ENCODE measurements around the gene UNKL.
"Not testable (repeated sequence)": the region's sequence is repeated elsewhere in the genome, so short reads cannot be mapped to it uniquely, and the experiment has no call there.

The UNKL gene

DNA sequence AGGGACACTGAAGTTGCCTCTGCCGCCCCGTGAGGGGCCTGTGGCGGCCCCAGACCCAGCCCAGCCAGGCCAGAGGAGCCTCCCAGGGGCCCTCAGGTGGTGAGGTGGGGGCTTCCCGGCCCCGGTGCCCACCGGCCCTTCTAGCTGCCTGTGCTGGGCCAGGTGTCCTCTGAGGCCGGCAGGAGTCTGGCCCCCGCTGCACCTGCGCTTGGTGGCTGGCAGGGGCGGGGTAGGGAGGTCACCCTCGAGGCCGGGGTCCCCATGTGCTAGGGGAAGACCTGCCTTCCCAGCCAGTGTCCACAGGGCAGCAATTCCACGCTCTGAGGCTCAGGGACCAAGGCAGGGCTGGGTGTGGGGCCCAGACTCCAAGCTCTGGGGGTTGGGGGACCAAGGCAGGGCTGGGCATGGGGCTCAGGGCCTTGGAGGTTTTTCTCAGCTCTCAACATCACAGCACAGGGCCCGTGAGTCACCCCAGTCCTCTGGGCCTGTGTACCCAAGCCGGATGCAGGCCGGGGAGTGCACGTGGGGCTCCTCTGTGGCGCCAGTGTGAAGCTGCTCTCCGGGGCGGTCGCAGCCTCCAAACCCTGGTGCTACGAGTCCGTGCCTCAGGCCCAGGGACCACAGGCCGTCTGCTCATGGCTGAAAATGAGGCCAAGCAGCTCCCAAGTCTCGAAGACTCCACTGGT is 31.2 kb upstream of the UNKL start:
- DNase-seq, result no peak

GRCh38 chr16:1444730-1445517 is 30.4 kb upstream of the UNKL start:
- no peak for DNase-seq

GRCh38 chr16:1443980-1444729 is 29.7 kb upstream of the UNKL start, which contains the start of gene CCDC154:
CCDC154 (minus strand) TSS chr16:1444556; CDS start chr16:1444322, 234 bp downstream.
- no peak for DNase-seq

- DNase-seq, result no peak
Measured at GRCh38 chr16:1443403-1443973, 29.0 kb upstream of the UNKL start.

DNA sequence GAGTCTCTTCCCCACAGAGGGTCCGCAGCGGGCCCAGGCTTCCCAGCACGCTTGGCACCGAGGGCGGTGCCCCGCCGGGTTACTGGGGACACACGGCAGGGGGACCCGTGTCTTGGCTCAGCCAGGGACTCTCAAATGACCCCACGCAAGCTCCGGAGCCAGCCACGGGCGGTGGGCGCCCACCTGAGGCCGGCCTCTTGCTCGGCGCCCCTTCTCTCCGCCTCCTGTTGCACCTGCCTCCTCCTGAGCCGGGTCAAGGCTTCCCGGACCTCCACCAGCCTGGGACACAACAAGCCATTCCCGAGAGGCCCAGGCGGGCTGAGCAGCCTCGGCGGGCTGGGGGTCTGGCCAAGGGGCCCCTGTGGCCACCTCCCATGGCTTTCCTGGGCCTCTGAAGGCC is 28.2 kb upstream of the UNKL start:
- DNase-seq, result no peak

- DNase-seq, result no peak
Measured at GRCh38 chr16:1441391-1441829, 26.9 kb upstream of the UNKL start.

GRCh38 chr16:1439699-1440074 is 25.2 kb upstream of the UNKL start:
- not testable (repeated sequence) for DNase-seq

DNA sequence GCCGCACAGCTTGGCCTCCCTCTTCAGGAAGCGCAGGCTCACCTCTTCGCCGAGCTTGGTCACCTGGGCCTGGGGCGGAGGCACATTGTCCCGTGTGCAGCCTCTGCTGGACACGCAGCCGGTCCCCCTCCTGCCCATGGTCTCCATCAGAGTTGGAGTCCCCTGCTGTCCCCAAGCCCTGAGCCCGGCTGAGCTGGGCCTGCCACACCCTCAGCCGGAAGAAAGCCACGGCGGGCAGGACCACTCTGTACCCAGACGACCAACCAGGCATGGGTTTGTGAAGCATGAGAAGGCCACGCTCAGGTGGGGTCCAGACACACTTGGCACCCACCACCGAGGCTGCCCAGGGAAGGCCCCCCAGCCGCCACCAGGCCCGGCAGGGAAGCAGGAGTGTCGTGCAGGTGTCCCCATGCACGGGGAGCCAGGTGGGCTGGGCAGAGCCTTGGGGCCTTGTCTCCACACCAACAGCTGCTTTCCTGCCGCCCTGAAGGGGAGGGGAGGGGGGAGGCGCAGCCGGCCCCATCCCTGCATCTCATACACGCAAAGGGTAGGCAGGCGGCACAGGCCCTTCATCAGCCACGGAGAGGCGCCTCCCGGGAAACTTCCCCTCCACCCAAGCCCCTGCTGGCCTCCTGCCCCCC is 24.7 kb upstream of the UNKL start:
- no peak for DNase-seq

GRCh38 chr16:1438229-1439057 is 23.9 kb upstream of the UNKL start:
- DNase-seq, result no peak

DNA sequence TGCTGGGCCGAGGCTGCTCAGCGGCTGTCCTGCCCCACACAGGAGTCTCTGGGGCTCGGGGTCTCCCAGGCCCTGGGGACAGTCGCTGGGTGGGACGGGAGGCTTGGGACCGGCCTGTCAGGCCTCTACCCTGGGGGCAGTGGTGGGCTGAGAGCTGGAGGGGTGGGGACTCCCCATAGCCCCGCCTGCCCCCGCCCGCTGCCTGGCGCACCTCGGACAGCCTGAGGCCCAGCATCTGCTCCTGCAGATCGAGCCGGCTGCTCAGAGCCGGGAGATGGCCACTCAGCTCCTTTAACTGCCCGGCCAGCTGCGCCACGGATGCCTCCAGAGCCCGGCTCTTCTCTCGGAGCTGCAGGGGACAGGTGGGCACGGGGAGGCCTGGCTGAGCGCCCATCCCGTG is 23.1 kb upstream of the UNKL start:
- DNase-seq, result no peak

DNA sequence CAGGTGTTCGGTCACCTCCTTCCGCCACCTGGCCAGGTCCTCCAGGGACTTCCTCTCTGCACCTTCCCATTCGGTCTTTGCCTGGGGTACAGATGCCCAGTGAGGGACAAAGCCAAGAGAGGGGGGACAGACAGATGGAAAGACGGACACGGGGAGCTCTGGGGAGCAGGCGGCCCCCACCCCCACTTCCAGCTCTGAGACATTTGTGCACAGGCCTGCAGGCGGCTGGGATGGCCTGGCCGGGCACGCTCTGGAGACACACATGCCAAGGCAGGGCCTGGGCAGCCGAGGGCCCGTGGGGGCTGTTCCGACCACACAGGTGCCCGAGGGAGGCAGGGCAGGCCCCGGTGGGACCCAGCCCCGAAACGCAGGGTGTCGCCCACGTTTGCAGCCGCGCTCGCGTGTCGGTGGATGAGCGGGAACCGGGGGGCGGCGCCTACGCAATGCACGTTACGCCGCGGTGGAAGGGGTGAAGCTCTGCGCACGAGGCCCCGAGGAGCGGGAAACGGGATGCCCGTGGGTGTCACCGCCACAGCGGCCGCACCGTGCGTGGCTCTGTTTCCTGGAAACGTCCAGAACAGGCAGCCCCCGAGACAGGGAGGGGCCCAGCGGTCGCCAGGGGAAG is 22.3 kb upstream of the UNKL start:
- no peak for DNase-seq

DNA sequence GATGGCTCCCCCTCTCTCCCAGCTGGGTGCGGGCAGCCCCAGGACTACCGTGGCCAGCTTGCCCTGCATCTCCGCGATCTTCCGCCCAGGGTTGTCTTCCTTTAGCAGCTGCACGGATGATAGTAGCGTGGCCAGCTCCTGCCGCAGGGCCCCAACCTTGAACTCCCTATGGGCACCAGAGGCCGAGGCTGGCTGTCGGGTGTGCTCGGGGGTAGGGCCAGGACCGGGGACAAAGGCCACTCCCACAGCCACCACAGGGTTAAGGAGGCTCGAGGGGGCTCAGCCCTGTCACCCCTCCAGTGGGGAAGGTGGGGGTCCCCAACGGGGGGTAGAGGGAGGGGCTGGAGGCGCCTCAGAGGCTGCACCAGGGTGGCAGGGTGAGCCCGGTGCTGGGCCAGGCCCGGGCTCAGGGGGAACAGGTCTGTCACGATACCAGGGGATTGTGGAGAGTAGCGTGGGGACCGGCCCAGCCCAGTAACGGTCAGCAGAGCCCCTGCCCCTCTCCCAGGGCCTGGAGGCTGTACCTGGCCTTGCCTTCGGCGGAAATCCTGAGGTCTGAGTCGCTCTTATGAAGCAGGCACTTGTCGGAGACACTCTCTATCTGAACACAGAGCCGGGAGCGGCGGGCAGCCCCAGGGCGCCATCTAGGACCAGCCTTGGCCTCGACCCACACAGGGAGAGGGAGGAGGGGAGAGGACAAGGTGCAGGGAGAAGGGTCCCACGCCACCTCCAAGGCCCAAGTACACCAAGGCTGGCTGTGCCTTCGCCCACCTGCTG is 21.6 kb upstream of the UNKL start:
- no peak for DNase-seq

DNA sequence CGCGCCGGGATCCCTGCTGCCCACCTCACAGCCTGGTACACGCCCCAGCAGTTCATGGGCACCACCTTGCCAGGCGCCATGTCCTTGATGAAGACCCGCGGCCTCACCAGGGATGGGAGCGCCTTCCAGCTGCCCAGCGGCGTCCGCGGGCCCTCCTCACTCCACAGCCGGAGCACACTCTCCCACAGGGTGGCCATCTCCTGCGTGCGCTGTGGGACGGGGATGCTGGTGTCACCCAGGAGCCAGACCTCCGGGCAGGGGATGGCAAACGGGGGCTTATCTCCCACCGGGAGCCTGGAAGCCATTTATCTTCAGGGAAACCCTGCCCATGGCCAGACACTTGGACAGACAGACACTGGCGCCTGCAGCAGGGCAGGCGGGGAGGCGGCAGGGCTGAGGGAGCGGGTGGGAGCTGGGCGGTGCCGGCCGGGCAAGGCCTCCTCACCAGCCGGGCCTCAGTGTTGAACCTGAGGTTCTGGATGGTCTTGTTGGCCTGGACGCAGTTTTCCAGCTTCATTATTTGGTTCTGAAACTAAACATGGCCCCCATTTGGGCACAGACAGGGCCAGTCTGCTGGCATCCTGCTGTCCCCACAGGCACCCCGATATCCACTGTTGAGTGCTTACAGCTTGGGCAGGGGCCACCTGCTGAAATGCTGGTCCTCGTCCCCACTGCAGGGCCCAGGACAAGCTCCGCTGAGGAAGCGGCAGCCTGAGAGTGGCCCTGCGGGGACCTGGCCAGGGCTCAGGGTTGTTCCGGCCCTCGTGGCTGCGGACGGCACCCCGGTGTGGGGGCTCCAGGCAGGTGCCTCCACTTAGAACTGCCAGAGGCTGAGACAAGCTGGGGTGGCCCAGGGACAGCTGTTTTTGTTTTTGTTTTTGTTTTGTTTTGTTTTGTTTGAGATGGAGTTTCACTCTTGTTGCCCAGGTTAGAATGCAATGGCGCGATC is 20.4 kb upstream of the UNKL start:
- no peak for DNase-seq

GRCh38 chr16:1433756-1434155 is 19.3 kb upstream of the UNKL start:
- no peak for DNase-seq

GRCh38 chr16:1433263-1433560 is 18.7 kb upstream of the UNKL start:
- no peak for DNase-seq

DNA sequence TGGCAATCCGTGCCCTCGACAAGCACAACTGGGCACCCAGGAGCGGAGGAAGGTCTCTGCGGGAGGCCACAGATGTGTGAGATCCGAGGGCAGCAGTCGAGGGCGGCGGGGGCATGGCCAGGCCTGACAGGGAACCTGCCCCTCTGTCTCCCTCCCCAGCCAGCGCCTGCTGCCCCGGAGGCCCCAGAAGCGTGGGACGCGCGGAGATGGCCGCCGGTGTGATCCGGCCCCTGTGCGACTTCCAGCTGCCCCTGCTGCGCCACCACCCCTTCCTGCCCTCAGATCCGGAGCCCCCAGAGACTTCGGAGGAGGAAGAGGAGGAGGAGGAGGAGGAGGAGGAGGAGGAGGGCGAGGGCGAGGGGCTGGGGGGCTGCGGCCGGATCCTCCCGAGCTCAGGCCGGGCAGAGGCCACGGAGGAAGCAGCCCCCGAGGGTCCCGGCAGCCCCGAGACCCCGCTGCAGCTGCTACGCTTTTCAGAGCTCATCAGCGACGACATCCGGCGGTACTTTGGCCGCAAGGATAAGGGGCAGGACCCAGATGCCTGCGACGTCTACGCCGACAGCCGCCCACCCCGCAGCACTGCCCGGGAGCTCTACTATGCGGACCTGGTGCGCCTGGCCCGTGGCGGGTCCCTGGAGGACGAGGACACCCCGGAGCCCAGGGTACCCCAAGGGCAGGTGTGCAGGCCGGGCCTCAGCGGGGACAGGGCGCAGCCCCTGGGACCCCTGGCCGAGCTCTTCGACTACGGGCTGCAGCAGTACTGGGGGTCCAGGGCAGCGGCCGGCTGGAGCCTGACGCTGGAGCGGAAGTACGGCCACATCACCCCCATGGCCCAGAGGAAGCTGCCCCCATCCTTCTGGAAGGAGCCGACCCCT is 18.1 kb upstream of the UNKL start:
- no peak for DNase-seq

- no peak for DNase-seq
Measured at GRCh38 chr16:1431497-1432270, 17.2 kb upstream of the UNKL start.

Measured in stimulated activated CD8-positive, alpha-beta memory T cell treated with anti-CD3 and anti-CD28 coated beads, Interleukin-4, amount 100 ng/mL, for 48 hours (primary cell).